ENCODE results near the gene LAMB3. TPM values are rescaled to one million over a fixed set of nuclear protein-coding genes. Genes with fewer than 3 reads are reported as not detected.

Gene LAMB3
- total and polyA plus RNA-seq, 10 of the 15 experiments (the other 5 are each of a cell fraction or from before 2014, with no cell fraction given) = 0.04 to 1.8 (median 0.10) TPM; not detected in 1

- TF ChIP-seq ATF2 (IDR thresholded peaks at IDR 0.05; ENCODE audit: low read length) (no peak), MLLT1 (IDR thresholded peaks at IDR 0.05) (no peak), BHLHE40 (IDR thresholded peaks at IDR 0.05; ENCODE audit: borderline replicate concordance in 1 of 2, low read depth in 2 of 2, low read length in 1 of 2) (0 out of 4 replicates have a peak, but pooled peaks of 1 of the 2 experiments have one; percentile 7), STAT3 (IDR thresholded peaks at IDR 0.05; ENCODE audit: low read depth, low read length) (no peak), CBFB (IDR thresholded peaks at IDR 0.05; ENCODE audit: low read depth) (no peak), CTCF (IDR thresholded peaks at IDR 0.05 in 2 of 3, conservative IDR thresholded peaks at IDR 0.05 in 1 of 3; ENCODE audit: control insufficient read depth in 2 of 3, extremely low read depth in 1 of 3, insufficient read depth in 1 of 3, low read depth in 3 of 3, low read length in 3 of 3) (peak; percentile 80 to 92 (median 83)), RAD21 (IDR thresholded peaks at IDR 0.05; ENCODE audit: insufficient read depth, low read depth, low read length) (peak; percentile 97), IKZF1 (conservative IDR thresholded peaks at IDR 0.05) (peak; percentile 40), ELK1 (IDR thresholded peaks at IDR 0.05; ENCODE audit: low read depth, low read length) (no peak), NBN (IDR thresholded peaks at IDR 0.05) (no peak), YY1 (IDR thresholded peaks at IDR 0.05; ENCODE audit: low read depth, low read length) (peak; percentile 72), ZNF622 (IDR thresholded peaks at IDR 0.05) (no peak), ATF7 (IDR thresholded peaks at IDR 0.05; ENCODE audit: low read depth) (peak; percentile 34; the same call in 1 of the 2 replicates), ASH2L (IDR thresholded peaks at IDR 0.05; ENCODE audit: borderline replicate concordance, low read depth) (no peak), NFXL1 (IDR thresholded peaks at IDR 0.05; ENCODE audit: borderline replicate concordance) (no peak), MEF2A (IDR thresholded peaks at IDR 0.05; ENCODE audit: insufficient read depth, low read depth, low read length) (no peak), EP300 (IDR thresholded peaks at IDR 0.05; ENCODE audit: borderline replicate concordance in 1 of 2, control insufficient read depth in 1 of 2, low read depth in 2 of 2, low read length in 2 of 2) (0 out of 4 replicates have a peak, but pooled peaks of 1 of the 2 experiments have one; percentile 31), SMC3 (IDR thresholded peaks at IDR 0.05; ENCODE audit: borderline replicate concordance, low read length) (peak; percentile 97), POLR2A (IDR thresholded peaks at IDR 0.05; ENCODE audit: low read depth, low read length) (no peak), PRDM15 (CRISPR knock-in tag; IDR thresholded peaks at IDR 0.05) (no peak)
Observed at GRCh38 chr1:209692745-209693504, 40.7 kb upstream of the LAMB3 start (continued).
